T follicular helper cell (primary cell): ENCODE data around the gene CDHR2.
"Not testable (repeated sequence)": the region's sequence is repeated elsewhere in the genome, so short reads cannot be mapped to it uniquely, and the experiment has no call there.

Experiments
- DNase-seq: peaks from one replicate; pipeline ENCODE4 v3.0.0-alpha.2; 2020; ENCODE audit warnings: low read depth

CDHR2 gene

GRCh38 chr5:176541338-176542134 is 7.6 kb upstream of the CDHR2 start:
- DNase-seq, result peak; percentile 62

- DNase-seq, result peak; percentile 51
Observed at GRCh38 chr5:176542135-176542595, 7.0 kb upstream of the CDHR2 start.

- DNase-seq, result no peak
Observed at GRCh38 chr5:176542596-176543427, 6.3 kb upstream of the CDHR2 start.

DNA sequence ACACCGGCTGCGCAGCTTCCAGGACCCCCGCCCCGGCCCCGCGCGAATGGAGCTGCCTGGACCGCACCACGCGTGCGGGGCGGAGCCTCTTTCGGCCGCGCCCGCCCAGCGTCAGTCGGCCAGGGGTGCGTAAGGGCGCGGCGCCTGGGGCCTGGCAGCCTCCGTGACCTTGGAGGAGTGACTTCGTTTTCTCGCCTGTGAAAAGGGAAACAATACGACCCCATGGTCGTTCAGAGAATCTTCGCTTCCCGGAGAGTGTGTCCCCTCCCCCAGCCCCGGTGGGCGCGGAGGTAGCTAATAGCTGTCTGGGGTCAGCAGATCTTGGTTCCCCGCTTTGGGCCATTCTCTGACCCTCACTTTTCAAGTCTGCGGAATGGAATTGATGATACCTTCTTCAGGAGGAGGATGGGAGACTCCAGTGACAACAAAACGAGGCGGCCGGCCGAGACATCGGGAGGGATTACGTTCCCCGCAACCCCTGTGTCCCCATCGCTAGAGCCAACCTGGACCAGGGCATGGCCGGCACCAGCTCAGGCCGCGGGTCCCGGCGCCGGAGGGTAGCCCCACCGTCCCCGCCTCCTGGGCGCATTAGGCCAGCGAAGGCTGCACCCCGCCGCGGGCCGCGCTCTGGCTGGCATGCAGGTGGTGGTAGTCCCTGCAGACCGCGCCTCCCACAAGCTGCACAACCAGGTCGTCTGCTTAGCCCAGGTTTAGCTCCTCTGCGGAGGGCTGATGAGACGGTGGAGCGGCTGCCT is 5.5 kb upstream of the CDHR2 start:
- peak; percentile 59 for DNase-seq

- DNase-seq, result no peak
Observed at GRCh38 chr5:176545388-176545736, 3.8 kb upstream of the CDHR2 start.

GRCh38 chr5:176545737-176546509 is 3.2 kb upstream of the CDHR2 start:
- no peak for DNase-seq

- DNase-seq, result no peak
Observed at GRCh38 chr5:176547802-176548201, 1.3 kb upstream of the CDHR2 start.

DNA sequence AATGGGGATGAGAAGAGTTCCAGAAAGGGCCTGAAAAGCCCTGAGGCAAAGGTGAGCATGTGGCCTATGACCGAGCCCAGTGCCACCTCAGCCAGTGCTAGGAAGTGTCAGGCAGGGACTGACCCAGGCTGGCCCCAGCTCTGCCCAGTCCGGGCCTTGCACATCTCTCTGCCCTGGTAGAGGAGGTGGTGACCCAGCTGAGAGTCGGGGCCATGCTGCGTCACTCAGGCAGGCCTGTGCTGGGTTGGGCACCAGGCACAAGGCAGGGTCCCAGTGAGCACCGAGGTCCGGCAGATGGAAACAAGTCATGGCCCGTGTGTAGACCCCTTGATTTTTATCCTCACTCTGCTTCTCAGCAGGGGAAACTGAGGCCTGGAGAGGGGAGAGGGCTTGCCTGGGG is 729 bp downstream of the CDHR2 start:
- DNase-seq, result no peak

- DNase-seq, result no peak
Observed at GRCh38 chr5:176550275-176550831, 1.2 kb downstream of the CDHR2 start.

GRCh38 chr5:176550937-176551336 is 1.8 kb downstream of the CDHR2 start:
- DNase-seq, result not testable (repeated sequence)

DNA sequence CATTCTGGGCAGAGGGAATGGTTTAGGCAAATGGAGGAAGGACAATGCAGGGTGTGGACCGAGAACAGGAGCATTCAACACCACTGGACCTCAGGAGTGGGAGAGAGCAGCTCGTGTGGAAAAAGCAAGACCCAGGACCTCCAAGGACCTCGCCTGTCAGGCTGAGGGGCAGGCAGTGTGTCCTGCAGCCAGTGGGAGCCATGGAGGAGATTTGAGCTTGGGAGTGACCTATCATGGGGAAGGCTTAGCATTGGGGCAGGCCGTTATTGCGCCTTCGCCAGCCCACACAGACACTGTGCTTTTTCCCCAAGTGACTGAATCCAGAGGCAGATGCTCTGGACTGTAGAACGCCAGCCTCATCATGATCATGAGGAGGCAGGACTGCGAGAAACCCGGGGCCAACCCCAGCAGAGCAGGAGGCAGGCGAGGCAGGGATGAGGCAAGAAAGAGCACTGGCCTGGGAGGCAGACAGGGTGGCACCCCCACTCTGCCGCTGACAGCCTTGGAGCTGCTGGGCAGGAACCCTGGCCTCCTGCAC is 3.3 kb downstream of the CDHR2 start:
- DNase-seq, result no peak

- no peak for DNase-seq
Observed at GRCh38 chr5:176553260-176554085, 4.3 kb downstream of the CDHR2 start.

DNA sequence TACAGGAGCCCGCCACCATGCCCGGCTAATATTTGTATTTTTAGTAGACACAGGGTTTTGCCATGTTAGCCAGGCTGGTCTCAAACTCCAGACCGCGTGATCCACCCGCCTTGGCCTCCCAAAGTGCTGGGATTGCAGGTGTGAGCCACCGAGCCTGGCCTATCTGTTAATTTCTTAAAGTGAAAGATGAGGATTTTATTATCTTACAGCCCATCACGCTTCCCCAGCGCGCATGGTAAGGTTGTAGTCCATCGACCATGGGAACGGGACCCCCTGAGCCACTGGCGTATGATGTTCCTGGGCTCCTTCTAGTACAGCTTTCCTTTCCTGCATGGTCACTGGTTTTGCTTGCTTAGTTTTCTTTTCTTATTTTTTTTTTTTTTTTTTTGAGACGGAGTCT is 8.7 kb downstream of the CDHR2 start:
- no peak for DNase-seq

DNA sequence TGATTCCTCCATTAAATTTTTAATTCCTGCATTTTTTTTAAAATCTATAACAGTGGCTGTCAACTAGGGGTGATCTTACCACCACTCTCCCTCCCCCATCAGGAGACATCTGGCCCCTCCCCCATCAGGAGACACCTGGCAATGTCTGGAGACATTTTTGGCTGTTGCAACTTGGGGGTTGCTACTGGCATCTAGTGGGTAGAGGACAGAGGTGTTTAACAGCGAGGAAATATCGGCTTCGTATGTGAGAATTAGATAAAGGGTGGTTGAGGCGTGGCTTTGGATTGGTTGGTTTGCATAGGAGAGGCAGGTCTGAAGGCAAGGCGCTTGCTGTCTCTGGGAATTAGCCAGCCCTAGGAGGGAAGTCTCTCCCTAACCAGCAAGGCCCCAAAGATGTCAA is 10.5 kb downstream of the CDHR2 start:
- DNase-seq, result no peak

DNA sequence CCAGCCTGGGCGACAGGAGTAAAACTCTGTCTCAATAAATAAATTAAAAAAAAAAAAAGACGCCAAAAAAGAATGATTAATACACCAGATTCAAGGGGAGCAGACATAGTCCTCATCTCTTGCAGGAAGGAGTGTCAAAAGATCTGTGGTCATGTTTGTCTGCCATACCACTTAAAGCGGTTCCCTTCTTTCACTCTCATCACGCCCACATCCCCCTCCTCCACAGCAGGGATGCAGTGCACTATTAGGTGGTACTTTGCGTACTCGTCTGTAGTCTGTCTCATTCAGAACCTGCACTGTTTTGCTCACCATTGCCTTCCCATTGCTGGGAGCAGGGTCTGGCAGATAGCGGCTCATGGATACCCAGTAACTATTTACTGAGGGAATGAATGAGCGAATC is 11.2 kb downstream of the CDHR2 start:
- DNase-seq, result no peak

DNA sequence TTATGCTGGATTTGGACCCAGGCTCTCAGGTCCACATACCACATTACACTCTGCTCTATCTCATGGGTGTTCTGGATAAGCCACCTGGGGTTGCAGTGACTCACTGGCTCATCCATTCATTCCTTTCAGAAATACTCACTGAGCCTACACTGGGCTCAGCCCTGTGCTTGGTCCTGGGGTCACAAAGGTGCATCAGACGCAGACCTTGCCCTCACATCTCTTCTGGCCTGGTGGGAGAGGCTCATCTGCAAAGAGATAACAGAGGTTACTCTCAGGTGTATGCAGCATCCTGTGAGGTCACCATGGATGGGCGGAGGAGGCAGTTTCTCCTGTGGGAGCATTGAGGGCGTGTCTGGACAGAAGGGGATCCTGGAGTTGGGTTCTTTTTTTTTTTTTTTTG is 12.1 kb downstream of the CDHR2 start:
- no peak for DNase-seq

- no peak for DNase-seq
Observed at GRCh38 chr5:176562189-176562588, 13.0 kb downstream of the CDHR2 start.

DNA sequence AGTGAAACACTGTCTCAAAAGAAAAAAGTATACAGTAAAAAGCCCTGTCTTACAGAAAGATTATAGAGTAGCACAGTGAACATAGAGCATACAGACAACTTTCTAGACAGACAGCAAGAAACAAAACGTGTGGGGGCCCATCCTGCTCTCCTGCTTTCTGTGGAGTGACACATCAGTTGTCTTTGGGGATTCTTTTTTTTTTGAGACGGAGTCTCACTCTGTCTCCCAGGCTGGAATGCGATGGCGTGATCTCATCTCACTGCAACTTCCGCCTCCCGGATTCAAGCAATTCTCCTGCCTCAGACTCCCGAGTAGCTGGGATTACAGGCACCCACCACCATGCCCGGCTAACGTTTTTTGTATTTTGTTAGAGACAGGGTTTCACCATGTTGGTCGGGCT is 14.9 kb downstream of the CDHR2 start:
- DNase-seq, result no peak

DNA sequence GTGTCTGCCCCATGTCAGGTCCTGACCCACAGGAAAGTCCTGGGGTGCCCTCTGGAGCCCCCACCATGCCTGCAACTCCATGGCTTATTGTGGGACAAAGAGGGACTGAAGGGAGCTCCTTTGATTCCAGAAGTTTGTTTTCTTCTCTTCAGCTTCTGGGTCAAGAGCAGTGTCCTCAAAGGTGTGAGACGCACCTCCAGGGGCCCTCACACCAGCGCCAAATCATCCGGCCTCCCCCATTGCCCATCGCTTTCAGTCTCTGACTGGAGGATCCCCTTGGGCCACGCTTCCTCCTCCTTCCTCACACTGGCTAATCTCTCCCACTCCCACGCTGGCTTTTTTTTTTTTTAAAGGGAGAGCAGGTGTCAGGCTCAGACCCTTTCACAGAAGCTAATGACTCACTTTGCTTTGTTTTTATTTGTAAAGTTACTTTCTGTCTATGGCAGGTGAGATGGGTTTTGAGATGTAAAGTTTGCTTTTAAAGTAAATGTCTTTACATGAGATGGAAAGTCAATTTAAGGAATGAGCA is 16.7 kb downstream of the CDHR2 start:
- no peak for DNase-seq

DNA sequence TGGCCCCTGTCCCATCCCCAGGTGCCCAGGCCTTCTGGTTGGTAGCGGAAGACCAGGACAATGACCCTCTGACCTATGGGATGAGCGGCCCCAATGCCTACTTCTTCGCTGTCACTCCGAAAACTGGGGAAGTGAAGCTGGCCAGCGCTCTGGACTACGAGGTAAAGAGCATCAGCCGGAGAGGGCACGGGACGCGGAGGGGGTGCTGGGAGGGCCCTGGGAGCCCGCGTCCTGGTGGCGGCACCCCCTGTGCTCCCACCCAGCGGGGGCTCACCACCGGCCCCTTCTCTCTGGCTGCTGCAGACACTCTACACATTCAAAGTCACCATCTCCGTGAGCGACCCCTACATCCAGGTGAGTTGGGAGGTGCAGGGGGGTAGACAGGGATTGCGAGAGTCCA is 19.5 kb downstream of the CDHR2 start:
- no peak for DNase-seq
